ENCODE data around the gene MAP2.
"Not testable (repeated sequence)": the region's sequence is repeated elsewhere in the genome, so short reads cannot be mapped to it uniquely, and the experiment has no call there.

Gene MAP2

DNA sequence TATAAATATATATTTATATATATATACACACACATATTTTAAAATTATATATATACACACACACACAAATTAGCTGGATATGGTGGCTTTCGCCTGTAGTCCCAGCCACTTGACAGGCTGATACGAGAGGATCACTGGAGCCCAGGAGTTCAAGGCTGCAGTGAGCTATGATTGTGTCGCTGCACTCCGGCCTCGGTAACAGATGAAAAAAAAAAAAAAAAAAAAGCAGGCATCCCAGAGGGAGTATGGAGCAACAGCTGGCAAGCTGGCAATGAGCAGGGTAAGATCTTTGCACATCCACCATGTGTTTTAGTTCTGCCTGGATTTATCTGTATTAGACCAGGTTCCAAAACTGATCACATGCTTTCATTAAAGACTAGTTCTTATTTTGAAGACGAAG lies 170.1 kb downstream of the MAP2 start:
- DNase-seq (ENCODE audit: low read depth), result no peak
- TF ChIP-seq, protein P1, sequence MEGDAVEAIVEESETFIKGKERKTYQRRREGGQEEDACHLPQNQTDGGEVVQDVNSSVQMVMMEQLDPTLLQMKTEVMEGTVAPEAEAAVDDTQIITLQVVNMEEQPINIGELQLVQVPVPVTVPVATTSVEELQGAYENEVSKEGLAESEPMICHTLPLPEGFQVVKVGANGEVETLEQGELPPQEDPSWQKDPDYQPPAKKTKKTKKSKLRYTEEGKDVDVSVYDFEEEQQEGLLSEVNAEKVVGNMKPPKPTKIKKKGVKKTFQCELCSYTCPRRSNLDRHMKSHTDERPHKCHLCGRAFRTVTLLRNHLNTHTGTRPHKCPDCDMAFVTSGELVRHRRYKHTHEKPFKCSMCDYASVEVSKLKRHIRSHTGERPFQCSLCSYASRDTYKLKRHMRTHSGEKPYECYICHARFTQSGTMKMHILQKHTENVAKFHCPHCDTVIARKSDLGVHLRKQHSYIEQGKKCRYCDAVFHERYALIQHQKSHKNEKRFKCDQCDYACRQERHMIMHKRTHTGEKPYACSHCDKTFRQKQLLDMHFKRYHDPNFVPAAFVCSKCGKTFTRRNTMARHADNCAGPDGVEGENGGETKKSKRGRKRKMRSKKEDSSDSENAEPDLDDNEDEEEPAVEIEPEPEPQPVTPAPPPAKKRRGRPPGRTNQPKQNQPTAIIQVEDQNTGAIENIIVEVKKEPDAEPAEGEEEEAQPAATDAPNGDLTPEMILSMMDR (IDR thresholded peaks at IDR 0.05; ENCODE audit: control insufficient read depth, insufficient read depth, low read depth, low read length, missing control alignments), result no peak
- H3K4me3 ChIP-seq (ENCODE audit: control insufficient read depth, low read depth, low read length), result no peak overlapping the region

DNA sequence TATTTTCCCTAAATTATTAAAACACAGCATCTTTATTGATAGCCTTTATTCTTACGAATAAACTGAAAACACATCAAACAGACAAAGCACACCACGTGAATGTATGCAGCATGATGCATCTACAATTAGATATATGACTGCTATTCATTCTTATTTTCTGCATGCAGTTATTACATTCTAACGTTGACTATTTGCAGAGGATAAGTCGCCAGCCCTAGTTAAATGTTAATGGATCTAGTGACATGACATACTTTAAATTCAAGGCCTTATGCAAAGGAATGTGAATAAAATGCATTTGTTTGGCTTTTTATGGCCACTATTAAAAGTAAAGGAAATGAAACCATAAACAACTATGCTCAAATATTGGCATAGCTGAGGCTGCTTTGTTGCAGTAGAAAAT lies 172.4 kb downstream of the MAP2 start:
- H3K4me3 ChIP-seq (ENCODE audit: control insufficient read depth, low read depth, low read length), result no peak overlapping the region
- no peak for DNase-seq (ENCODE audit: low read depth)
- TF ChIP-seq, protein P1 (IDR thresholded peaks at IDR 0.05; ENCODE audit: control insufficient read depth, insufficient read depth, low read depth, low read length, missing control alignments), result no peak

DNA sequence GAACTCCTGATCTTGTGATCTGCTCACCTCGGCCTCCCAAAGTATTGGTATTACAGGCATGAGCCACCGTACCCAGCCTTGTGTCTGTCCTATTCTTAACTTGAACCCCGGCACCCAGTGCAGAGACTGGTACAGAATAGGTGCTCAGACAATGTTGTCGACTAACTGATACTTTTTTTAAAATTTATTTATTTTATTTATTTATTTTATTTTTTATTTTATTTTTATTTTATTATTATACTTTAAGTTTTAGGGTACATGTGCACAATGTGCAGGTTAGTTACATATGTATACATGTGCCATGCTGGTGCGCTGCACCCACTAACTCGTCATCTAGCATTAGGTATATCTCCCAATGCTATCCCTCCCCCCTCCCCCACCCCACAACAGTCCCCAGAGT lies 174.4 kb downstream of the MAP2 start:
- not testable (repeated sequence) for H3K4me3 ChIP-seq (ENCODE audit: control insufficient read depth, low read depth, low read length); DNase-seq (ENCODE audit: low read depth)

DNA sequence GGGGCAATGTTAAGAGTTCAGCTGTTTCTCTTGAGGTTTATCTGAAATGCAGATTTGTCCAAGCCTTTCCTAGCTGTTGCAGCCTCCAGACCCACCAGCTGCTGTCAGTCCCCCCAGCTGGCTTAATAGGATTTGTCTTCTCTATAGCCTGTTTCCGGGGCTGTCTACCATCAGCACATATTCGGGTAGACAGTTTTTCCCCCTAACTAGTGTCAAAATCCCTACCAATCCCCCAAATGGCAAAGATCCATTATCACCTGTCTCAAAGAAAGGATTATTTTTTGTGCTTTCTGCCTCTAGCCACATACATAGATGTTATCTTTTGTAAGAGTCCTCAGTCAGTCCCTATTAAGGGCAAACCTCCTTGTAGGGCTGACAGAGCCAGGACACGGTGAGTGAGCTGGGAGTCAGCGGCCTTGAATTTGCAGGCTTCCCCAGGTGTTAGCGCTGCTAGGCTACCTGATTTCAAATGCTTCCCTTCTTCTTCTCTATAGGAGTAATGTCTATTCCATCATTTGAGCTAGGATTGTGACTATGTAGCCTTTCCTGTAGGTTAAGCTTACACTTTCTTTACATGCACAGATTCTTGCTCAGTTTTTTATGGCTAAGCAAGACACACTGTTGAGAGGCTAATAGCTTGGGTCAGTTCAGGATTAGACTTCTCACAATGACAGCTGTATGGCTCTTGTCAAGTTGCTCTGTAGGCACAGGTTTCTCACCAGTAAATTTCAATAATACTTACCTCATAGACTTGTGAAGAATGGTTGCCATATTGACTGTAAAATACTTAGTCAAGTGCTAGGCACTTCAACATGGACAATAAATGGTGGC lies 176.7 kb downstream of the MAP2 start:
- TF ChIP-seq, protein P1 (IDR thresholded peaks at IDR 0.05; ENCODE audit: control insufficient read depth, insufficient read depth, low read depth, low read length, missing control alignments), result no peak

DNA sequence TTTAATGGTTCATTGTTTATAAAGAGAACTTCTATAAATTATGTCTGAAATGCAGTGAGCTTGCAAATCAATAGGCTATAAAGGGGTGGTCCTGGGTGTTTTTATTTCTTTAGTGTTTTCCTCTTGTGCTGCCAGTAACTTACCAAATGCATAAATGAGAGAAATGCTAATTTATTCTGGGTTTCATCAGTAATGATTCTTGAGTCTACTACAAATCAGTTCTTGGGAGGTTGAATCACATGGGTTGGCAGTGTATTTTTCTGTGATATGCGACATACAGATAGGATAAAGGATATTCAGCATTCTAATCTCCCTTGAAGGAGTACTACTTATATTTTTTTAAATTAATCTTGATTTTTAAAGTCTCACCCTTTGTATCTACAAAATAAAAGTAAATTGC lies 177.7 kb downstream of the MAP2 start:
- TF ChIP-seq, protein P1 (IDR thresholded peaks at IDR 0.05; ENCODE audit: control insufficient read depth, insufficient read depth, low read depth, low read length, missing control alignments), result no peak
- DNase-seq (ENCODE audit: low read depth), result no peak
- H3K4me3 ChIP-seq (ENCODE audit: control insufficient read depth, low read depth, low read length), result no peak overlapping the region

More for the DNA sequence above, 176.7 kb downstream of the MAP2 start:
- no peak overlapping the region for H3K4me3 ChIP-seq (ENCODE audit: control insufficient read depth, low read depth, low read length)
- no peak for DNase-seq (ENCODE audit: low read depth)

DNA sequence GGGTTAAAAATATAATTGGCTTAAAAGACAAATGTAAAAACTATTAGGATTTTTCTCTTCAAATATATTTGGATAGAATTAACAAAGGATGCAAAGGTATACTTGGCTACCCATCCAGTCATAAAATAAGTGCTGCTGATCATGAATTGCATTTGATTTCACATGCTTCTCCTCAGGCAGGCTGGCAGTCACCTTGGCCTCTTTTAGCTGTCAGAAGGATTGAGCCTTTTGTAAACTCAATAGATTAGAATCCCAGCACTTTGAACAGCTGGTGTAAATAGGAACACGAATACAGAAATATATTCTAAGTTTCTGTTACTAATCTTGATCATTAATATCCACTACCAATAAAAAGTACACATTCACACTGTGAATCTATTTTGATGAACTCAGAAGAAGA lies 178.4 kb downstream of the MAP2 start:
- TF ChIP-seq, protein P1 (IDR thresholded peaks at IDR 0.05; ENCODE audit: control insufficient read depth, insufficient read depth, low read depth, low read length, missing control alignments), result no peak
- no peak overlapping the region for H3K4me3 ChIP-seq (ENCODE audit: control insufficient read depth, low read depth, low read length)
- DNase-seq (ENCODE audit: low read depth), result no peak

DNA sequence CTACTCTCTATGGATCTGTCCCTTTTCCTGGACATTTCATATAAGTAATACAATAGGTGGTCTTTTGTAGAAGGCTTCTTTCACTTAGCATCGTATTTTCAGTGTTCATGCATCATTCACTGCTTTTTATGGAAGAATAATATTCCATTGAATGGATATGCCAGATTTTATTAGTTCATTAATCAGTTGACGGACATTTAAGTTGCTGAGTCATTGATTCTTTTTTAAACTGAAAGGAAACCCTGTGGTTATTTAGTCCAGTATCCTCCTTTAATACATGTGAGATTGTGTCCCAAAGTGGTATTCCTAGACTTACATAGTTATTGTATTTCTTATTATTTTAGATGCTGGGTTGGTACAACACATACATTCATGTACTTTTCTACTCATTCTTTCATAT lies 185.7 kb downstream of the MAP2 start:
- TF ChIP-seq, protein P1 (IDR thresholded peaks at IDR 0.05; ENCODE audit: control insufficient read depth, insufficient read depth, low read depth, low read length, missing control alignments), result no peak
- no peak for DNase-seq (ENCODE audit: low read depth)
- no peak overlapping the region for H3K4me3 ChIP-seq (ENCODE audit: control insufficient read depth, low read depth, low read length)
